AG09309 (cell line): ENCODE data around the gene CRHR2.

Experiments
- DNase-seq: peaks from one replicate; pipeline ENCODE4 v3.0.0-alpha.2; 2010; ENCODE audit warnings: low read depth
- H3K4me3 ChIP-seq: 2 replicates; pipeline ENCODE4 v1.5.1; 2011; ENCODE audit warnings: mild to moderate bottlenecking, low read depth, low read length, moderate library complexity; ENCODE audit not compliant: control insufficient read depth
- CTCF ChIP-seq: IDR thresholded peaks from 2 replicates; pipeline ENCODE4 v1.5.1; 2011; ENCODE audit warnings: mild to moderate bottlenecking, low read depth, low read length, inconsistent platforms; ENCODE audit not compliant: insufficient read depth, control insufficient read depth; ENCODE audit errors: missing control alignments

CRHR2 gene

GRCh38 chr7:30717181-30717580, 34.9 kb upstream of the CRHR2 start:
- DNase-seq = no peak
- no peak overlapping the region for H3K4me3 ChIP-seq
- TF ChIP-seq CTCF = no peak

- no peak overlapping the region for H3K4me3 ChIP-seq
- no peak for TF ChIP-seq CTCF
- DNase-seq = no peak
Measured at GRCh38 chr7:30714129-30714528, 31.9 kb upstream of the CRHR2 start.

- no peak for DNase-seq
- no peak for TF ChIP-seq CTCF
- H3K4me3 ChIP-seq = no peak overlapping the region
Measured at GRCh38 chr7:30713392-30713791, 31.1 kb upstream of the CRHR2 start.

- no peak for TF ChIP-seq CTCF
- no peak overlapping the region for H3K4me3 ChIP-seq
- no peak for DNase-seq
Measured at GRCh38 chr7:30710669-30711068, 28.4 kb upstream of the CRHR2 start.

- TF ChIP-seq CTCF = no peak
- no peak for DNase-seq
- no peak overlapping the region for H3K4me3 ChIP-seq
Measured at GRCh38 chr7:30709549-30709948, 27.3 kb upstream of the CRHR2 start.

- no peak for TF ChIP-seq CTCF
- no peak for DNase-seq
- H3K4me3 ChIP-seq = no peak overlapping the region
Measured at GRCh38 chr7:30708983-30709382, 26.7 kb upstream of the CRHR2 start.

GRCh38 chr7:30708412-30708811, 26.2 kb upstream of the CRHR2 start:
- DNase-seq = no peak
- no peak for TF ChIP-seq CTCF
- H3K4me3 ChIP-seq = no peak overlapping the region
